ENCODE results near the gene SCN10A.

DNA sequence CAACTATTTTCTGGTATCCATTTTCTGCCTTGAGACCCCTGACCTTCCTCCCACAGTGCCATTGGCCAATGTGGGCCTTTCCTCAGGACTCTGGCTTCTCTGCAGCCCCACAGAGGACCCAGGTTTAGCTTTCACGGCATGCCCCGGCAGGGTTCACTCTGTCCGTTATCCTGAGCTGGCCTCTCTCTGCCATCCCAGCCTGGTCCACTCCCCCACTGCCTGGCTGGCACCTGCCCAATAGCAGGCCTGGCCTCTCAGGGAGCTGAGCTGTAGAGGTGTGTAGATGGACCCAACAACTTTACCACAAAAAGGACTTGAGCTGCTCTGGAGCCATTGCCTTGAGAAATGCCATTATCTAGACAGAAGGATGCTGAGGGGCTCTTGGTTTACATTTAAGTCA lies 57.5 kb downstream of the SCN10A start:
- TF ChIP-seq CTCF (IDR thresholded peaks at IDR 0.05) (no peak), POLR2A (IDR thresholded peaks at IDR 0.05) (no peak)

All from body of pancreas (tissue), 4 donors.